ENCODE results near the gene CHMP6.

CHMP6 gene

GRCh38 chr17:80956321-80957190 lies 35.1 kb upstream of the CHMP6 start:
- DNase-seq: no peak

GRCh38 chr17:80957461-80957941 lies 34.1 kb upstream of the CHMP6 start:
- no peak for DNase-seq

- no peak for DNase-seq
Measured at GRCh38 chr17:80959330-80960036, 32.2 kb upstream of the CHMP6 start.

- no peak for DNase-seq
Measured at GRCh38 chr17:80960037-80960796, 31.4 kb upstream of the CHMP6 start.

GRCh38 chr17:80960797-80961452 lies 30.7 kb upstream of the CHMP6 start:
- DNase-seq: no peak

GRCh38 chr17:80961541-80962330 lies 29.9 kb upstream of the CHMP6 start:
- no peak for DNase-seq

- no peak for DNase-seq
Measured at GRCh38 chr17:80962356-80963329, 29.0 kb upstream of the CHMP6 start.

GRCh38 chr17:80963812-80964543 lies 27.7 kb upstream of the CHMP6 start:
- no peak for DNase-seq

- no peak for DNase-seq
Measured at GRCh38 chr17:80964544-80964856, 27.1 kb upstream of the CHMP6 start.

GRCh38 chr17:80964859-80965580 lies 26.6 kb upstream of the CHMP6 start:
- no peak for DNase-seq

- DNase-seq: no peak
Measured at GRCh38 chr17:80965606-80966005, 26.0 kb upstream of the CHMP6 start.

- no peak for DNase-seq
Measured at GRCh38 chr17:80967404-80967872, 24.2 kb upstream of the CHMP6 start.

- DNase-seq: peak; percentile 92
Measured at GRCh38 chr17:80968602-80969029, 23.0 kb upstream of the CHMP6 start.

- peak; percentile 68 for DNase-seq
Measured at GRCh38 chr17:80969030-80969673, 22.5 kb upstream of the CHMP6 start.

- no peak for DNase-seq
Measured at GRCh38 chr17:80969674-80970043, 22.0 kb upstream of the CHMP6 start.

GRCh38 chr17:80970044-80970761 lies 21.4 kb upstream of the CHMP6 start:
- DNase-seq: peak; percentile 79

- peak; percentile 50 for DNase-seq
Measured at GRCh38 chr17:80970762-80971703, 20.6 kb upstream of the CHMP6 start.
